ENCODE measurements around the gene WFDC11.

Gene WFDC11

DNA sequence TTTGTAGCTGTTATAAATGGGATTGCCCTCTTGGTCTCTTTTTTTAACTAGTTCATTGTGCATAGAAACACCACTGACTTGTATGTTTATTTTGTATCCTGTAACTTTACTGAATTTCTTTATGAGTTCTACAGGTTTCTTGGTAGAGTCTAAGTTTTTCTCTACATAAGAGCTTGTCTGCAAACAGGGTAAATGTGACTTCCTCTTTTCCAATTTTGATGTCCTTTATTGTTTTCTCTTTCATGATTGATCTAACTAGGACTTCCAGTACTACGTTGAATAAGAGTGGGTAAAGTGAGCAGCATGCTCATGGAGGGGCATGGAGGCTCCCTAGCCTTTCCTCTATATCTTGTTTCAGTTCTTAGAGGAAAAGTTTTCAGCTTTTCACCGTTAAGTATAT is 43.5 kb downstream of the WFDC11 start:
- no peak for DNase-seq (ENCODE audit: low read depth in 2 of 2)

GRCh38 chr20:45621593-45621992 is 48.4 kb downstream of the WFDC11 start:
- DNase-seq (ENCODE audit: low read depth in 2 of 2): no peak

DNA sequence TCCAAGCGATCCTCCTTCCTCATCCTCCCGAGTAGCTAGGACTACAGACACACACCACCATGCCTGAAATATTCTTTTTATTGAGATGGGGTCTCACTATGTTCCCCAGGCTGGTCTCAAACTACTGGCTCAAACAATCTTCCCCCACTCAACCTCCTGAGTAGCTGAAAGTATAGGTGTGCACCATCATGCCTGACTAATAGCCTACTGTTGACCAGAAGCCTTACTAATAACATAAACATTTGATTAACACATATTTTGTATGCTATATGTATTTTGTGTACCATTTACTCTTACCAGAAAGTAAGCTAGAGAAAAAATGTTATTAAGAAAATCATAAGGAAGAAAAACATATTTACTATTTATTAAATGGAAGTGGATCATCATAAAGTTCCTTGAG is 52.4 kb downstream of the WFDC11 start:
- DNase-seq (ENCODE audit: low read depth in 2 of 2): no peak

DNA sequence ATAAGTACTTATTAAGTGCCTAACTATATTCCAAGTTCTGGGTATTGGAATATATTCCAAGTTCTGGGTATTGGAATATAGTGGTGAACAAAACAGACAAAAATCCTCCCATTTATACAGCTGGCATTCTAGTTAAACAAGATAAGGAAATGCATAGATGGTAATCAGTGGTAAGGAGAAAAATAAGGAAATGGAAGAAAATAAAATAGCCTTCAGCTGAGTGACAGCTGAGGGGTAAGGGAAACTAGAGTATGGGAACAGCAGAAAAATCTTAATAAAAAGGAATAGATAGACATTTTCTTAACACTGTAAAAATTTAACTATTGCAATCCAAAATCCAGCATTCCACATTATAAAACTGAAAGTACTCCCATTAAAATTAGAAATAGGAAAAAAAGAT is 57.7 kb downstream of the WFDC11 start:
- DNase-seq (ENCODE audit: low read depth in 2 of 2): no peak

GRCh38 chr20:45611054-45611453 is 59.0 kb downstream of the WFDC11 start:
- DNase-seq (ENCODE audit: low read depth in 2 of 2): peak; percentile 67 to 73

- no peak for DNase-seq (ENCODE audit: low read depth in 2 of 2)
Observed at GRCh38 chr20:45607810-45608209, 62.2 kb downstream of the WFDC11 start.
